Frontal cortex (tissue), 4 donors: ENCODE measurements around the gene ST6GALNAC3. TPM values are rescaled to one million over a fixed set of nuclear protein-coding genes. Genes with fewer than 3 reads are reported as not detected.

Source experiments
- DNase-seq, 2 donors: peaks; one replicate each; pipeline ENCODE4 v3.0.0; 2012; ENCODE audit warnings: low spot score in 2 of 2
- FAIRE-seq: peaks from 2 replicates; lab custom pipeline; 2012; peaks lifted over from hg19 to GRCh38; lab: Jason Lieb, UNC
- total RNA-seq: library from RNA; depleted of rRNA; stranded (reverse); fragments of >200 nt; gene quantifications from one replicate; pipeline ENCODE4 v1.2.3, GENCODE V29; 2014
- donor health status: control.
- donor health status: control.
- donor health status: control.

The ST6GALNAC3 gene
- total RNA-seq, 1 donor from 2014 or later = 14.3 TPM

- FAIRE-seq = no peak
These were observed 511.6 kb downstream of the ST6GALNAC3 start for GRCh38 chr1:76585980-76586674.

GRCh38 chr1:76587212-76587611, 512.7 kb downstream of the ST6GALNAC3 start:
- FAIRE-seq (no peak), DNase-seq (no peak)

More at GRCh38 chr1:76585980-76586674, 511.6 kb downstream of the ST6GALNAC3 start:
- DNase-seq = no peak

GRCh38 chr1:76591461-76591860, 516.9 kb downstream of the ST6GALNAC3 start:
- DNase-seq = no peak
- FAIRE-seq = no peak

GRCh38 chr1:76591963-76592362, 517.4 kb downstream of the ST6GALNAC3 start:
- DNase-seq = no peak
- no peak for FAIRE-seq

GRCh38 chr1:76593141-76593540, 518.6 kb downstream of the ST6GALNAC3 start:
- DNase-seq = no peak
- no peak for FAIRE-seq

- FAIRE-seq = no peak
These were observed 519.1 kb downstream of the ST6GALNAC3 start for GRCh38 chr1:76593618-76594017.

GRCh38 chr1:76595024-76595423, 520.5 kb downstream of the ST6GALNAC3 start:
- DNase-seq = no peak
- no peak for FAIRE-seq

More at GRCh38 chr1:76593618-76594017, 519.1 kb downstream of the ST6GALNAC3 start:
- DNase-seq = no peak

- DNase-seq (no peak), FAIRE-seq (no peak)
These were observed 526.9 kb downstream of the ST6GALNAC3 start for GRCh38 chr1:76601465-76601864.

- no peak for FAIRE-seq
These were observed 533.2 kb downstream of the ST6GALNAC3 start for GRCh38 chr1:76607717-76608116.

GRCh38 chr1:76611770-76612445, 537.4 kb downstream of the ST6GALNAC3 start:
- FAIRE-seq = no peak
- no peak for DNase-seq

More at GRCh38 chr1:76607717-76608116, 533.2 kb downstream of the ST6GALNAC3 start:
- DNase-seq = no peak

- FAIRE-seq = no peak
- DNase-seq = no peak
These were observed 539.3 kb downstream of the ST6GALNAC3 start for GRCh38 chr1:76613886-76614285.

- FAIRE-seq (no peak), DNase-seq (no peak)
These were observed 540.9 kb downstream of the ST6GALNAC3 start for GRCh38 chr1:76615253-76616035.

- no peak for FAIRE-seq
These were observed 545.8 kb downstream of the ST6GALNAC3 start for GRCh38 chr1:76620371-76620770.

GRCh38 chr1:76622774-76623528, 548.4 kb downstream of the ST6GALNAC3 start:
- DNase-seq (no peak), FAIRE-seq (no peak)

More at GRCh38 chr1:76620371-76620770, 545.8 kb downstream of the ST6GALNAC3 start:
- no peak for DNase-seq

- DNase-seq (no peak), FAIRE-seq (no peak)
These were observed 551.5 kb downstream of the ST6GALNAC3 start for GRCh38 chr1:76625886-76626678.

- DNase-seq = no peak
- FAIRE-seq = no peak
These were observed 553.0 kb downstream of the ST6GALNAC3 start for GRCh38 chr1:76627498-76627897.

- DNase-seq = no peak
- no peak for FAIRE-seq
These were observed 553.4 kb downstream of the ST6GALNAC3 start for GRCh38 chr1:76627901-76628300.

GRCh38 chr1:76632136-76632535, 557.6 kb downstream of the ST6GALNAC3 start:
- FAIRE-seq (no peak), DNase-seq (no peak)

GRCh38 chr1:76635784-76636183, 561.2 kb downstream of the ST6GALNAC3 start:
- DNase-seq = no peak
- no peak for FAIRE-seq
